NAMALWA (cell line): ENCODE measurements around the gene WDR18.

Experiments
- DNase-seq: peaks from one replicate; pipeline ENCODE4 v3.0.0-alpha.2; 2015; ENCODE audit warnings: low spot score

The WDR18 gene

DNA sequence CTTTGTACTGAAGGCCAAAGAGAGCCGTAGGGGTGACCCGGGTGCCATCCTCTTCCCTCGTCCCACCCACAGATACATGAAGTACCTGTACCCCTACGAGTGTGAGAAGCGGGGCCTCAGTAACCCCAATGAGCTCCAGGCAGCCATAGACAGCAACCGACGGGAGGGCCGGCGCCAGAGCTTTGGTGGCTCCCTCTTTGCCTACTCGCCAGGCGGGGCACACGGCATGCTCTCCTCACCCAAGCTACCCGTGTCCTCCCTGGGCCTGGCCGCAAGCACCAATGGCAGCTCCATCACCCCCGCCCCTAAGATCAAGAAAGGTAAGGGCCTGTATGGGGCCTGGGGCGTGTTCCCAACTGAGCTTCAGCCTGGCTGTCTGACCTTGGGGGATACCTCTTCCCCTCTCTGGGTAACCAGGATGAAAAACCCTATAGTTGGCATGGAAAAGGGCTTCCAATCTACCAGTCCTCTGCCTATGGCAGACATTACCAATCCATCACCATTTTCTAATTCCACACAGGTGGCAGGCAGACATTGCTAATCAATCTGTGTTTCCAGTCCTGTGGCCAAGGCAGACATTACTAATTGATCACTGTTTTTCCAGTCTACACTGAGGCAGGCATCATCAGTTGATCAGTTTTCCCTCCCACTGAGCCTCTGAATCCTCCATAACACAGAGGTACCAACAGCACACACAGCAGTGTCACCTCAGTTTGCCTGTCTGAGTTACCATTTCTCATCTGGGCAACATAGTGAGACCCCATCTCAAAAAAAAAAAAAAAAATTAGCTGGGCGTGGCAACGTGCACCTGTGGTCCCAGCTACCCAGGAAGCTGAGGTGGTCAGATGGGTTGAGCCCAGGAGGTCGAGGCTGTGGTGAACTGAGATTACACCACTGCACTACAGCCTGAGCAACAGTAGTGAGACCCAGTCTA, 19.1 kb upstream of the WDR18 start:
- peak; percentile 36 for DNase-seq

GRCh38 chr19:966485-967088, 17.6 kb upstream of the WDR18 start:
- DNase-seq: no peak

- no peak for DNase-seq
Measured at GRCh38 chr19:970695-971094, 13.4 kb upstream of the WDR18 start.

DNA sequence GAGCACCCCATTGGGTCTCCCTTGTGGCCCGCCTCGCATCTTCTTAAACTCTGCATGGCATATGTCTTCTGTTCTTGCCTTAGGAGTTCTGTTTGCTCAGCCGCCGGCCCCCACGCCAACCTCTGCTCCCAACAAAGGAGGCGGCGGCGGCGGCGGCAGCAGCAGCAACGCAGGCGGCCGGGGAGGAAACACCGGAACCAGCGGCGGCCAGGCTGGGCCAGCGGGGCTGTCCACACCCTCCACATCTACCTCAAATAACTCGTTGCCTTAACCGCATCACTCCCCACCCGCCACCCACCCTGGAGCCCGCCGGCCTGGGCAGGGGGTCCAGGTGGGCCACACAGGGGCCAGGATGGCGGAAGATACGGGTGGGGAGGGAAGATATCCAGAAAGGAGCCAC, 12.3 kb upstream of the WDR18 start:
- DNase-seq: no peak

GRCh38 chr19:972281-972680, 11.9 kb upstream of the WDR18 start:
- DNase-seq: no peak

DNA sequence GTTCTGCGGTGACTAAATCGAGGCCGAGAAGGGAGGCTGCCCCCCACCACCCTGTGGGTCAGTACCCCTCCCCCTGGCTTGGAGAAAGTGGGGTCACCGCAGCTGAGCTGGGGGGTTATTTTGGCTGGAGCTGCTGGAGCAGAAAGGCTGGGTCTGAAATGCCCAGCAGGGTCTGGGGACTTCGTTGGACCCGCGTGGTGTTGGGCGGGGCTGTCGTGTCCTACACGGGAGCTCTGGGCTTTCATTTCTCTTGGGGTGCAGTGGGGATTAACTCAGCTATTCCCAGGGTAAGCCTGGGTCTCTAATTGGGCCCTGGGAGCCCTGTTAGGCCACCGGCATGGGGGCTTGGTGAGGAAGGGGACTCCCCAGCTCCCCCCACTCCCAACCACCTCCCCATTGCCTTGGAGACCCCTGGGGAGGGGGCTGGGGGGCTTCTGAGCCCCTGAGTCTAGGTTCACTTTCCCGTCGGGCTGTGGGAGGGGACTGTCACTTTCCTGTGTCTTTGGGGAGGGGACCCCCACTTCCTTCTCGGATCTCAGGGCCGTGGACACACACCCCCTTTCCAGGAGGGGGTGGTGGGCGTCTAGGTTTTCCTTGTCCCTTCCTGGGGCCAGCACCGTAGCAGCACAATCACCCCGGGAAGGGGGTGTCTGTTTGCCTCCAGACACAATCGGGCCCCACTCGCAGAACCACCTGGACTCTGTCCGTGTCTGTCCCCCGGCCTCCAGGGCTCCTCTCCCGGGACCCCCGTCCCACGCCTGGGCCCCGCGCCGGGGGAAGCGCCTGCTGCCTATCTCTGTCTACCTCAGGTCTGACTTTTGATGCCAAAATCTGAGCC, 10.2 kb upstream of the WDR18 start:
- DNase-seq: no peak

DNA sequence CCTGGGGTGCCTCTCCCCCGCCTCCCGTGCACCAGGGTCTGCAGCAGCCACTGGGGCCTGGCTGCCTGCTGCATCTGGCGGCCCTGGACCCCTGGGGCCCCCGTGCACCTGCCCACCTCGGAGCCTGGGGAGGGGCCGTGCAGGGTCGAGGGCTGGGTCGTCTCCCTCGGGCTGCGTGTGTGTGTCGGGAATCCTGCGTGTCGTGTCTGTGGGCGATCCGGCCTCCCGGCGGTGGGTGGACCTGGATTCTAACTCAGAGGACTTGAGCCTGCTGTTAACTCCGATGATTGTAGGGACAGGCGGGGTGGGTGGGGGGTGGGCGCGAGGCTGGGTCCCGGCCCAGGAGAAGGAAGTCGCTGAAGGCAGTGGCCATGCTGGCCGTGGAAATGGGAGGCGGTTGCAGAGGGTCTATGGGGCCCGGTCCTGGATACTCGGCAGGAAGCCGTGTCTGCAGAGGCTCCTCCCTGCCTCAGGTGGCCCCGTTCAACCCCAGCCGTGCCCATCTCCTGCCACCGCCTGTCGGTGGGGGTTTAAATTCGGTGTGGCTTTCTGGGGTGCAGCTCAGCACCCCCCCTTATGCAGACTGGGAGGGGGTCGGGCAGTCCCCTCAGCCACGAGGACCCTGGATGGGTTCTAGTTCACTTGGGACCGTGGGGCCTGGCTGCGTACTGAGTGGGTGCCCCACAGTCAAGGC, 9.4 kb upstream of the WDR18 start:
- DNase-seq: no peak

DNA sequence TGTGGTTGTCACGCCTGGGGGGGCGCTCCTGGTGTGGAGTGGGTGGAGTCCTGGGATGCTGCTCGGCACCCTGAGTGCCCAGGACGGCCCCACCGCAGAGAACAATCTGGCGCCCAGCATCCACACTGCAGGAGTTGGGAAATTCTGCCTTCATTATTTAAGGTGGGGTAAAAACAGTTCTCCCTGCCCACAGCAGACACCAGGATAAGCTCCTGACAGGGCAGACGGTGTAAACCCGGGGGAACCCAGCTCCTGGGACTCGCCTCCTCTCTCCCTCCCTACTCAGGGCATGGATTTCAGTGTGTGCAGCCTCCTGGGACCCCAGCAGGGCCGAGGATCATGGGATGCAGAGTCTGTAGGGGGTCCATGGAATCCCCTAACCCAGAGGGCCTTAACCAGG, 7.7 kb upstream of the WDR18 start:
- DNase-seq: no peak

DNA sequence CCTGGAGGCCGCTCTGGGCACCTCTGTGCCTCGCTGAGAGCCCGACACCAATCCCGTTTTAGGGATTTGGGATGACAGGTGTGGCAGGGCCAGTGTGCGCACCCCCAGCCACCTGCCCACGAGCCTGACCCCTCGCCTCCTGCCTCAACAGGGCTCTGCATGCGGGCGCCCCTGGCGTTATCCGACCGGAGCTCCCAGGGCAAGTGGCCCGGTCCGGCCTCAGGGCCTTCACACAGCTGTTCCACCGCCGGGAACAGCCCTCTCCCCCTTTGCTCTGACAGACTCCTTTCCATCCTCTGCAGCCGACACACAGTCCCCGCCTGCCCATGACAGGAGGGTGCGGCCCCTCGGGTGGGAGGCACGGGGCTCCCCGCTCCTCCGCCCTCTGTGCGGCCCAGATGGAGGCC, 7.1 kb upstream of the WDR18 start:
- no peak for DNase-seq

GRCh38 chr19:979318-979741, 4.8 kb upstream of the WDR18 start:
- DNase-seq: no peak

DNA sequence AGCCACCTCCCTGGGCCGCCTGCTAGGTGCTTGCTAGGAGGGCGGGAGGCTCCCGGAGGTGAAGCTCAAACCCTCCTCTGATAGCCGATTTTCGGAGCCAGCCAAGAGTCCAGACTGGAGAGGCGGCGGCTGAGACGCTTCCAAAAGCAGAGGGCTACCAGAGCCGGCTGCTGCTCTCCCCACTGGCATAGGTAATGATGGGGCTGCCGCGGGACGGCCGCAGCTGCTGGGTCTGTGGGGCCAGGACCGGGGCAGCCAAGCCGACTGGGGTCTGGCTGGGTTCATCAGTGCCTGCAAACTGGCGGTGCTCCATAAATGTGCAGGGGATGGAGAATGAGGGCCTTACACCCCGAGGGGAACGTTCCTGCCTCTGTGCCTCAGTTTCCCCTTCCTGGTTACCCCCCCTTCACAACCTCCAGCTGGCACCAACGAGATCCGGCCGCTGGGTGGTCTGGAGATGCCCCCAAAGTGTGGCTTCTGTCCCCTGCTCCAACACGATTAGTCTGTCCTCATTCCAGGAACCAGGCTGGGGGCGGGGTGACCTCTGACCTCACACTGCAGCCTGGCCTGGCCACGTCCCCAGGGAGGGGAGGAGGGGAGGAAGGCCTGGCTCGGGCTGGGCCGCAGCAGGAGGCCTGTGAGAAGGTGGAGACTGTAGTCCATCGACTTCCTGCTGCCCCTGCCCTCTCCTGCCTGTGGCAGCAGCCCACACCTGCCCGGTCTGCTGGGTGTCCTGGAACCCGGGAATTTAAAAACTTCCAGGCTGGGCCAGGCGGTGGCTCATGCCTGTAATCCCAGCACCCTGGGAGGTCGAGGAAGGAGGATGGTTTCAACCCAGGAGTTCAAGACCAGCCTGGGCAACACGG, 3.8 kb upstream of the WDR18 start:
- DNase-seq: no peak

DNA sequence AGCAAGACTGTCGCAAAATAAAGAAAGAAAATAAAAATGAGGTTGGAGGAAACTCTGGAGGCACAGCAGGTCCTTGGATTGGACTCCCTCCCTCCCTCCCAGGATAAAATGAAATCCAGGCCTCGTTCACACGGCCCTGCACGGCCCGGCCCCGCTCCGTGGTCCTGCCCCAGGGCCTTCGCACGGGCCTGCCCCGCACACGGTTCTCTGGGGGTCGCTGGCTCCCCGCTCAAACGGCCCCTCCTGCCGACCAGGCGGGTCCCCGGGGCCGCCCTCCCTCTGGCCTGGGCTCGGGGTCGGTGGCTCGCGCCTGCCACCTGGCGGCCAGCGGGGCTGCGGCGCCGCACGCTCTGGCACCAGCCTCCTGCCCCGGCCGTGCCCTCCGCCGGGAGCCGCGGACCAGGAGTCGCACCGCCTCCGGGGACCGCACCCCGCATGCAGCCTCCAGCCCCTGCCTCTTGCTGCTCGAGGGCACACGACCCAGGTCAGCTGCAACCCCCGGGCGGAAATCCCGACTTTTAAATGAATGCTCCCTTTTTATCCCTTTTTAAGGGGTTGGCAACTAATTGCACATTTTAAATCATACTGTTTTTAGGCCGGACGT, 1.5 kb upstream of the WDR18 start:
- DNase-seq: peak; percentile 83

DNA sequence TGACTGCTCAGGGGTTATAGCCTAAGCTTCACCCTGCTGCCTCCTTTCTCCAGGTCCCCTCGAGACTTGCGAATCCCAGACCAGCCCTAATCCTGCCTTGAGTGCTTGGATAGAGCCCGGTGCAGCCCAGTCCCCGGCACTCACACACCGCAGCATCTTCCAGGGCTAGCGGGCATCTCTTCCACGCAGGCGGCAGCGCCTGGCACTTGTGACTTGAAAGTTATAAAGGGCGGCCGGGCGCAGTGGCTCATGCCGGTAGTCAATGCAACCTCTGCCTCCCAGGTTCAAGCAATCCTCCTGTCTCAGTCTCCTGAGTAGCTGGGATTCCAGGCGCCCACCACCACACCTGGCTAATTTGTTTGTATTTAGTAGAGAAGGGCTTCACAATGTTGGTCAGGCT, 1.9 kb downstream of the WDR18 start:
- no peak for DNase-seq

DNA sequence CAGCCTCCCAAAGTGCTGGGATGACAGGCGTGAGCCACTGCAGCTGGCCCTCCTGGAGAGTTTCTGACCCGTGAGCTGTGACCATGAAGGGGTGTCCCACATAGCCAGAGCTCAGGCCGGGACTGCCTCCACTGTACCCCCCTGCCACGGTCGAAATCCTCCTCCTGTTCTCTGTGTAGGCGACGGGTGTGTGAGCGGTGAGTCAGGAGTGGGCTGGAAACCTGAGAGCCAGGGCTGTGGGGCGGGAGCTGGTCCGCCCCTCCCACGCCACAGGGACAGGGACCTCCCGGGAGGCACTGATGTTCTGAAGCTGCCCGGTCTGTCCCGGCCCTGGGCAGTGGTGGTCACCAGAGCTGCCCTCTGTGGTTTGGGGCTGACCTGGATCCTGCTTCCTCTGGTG, 3.9 kb downstream of the WDR18 start:
- DNase-seq: no peak

- DNase-seq: no peak
Measured at GRCh38 chr19:988510-988909, 4.4 kb downstream of the WDR18 start.

DNA sequence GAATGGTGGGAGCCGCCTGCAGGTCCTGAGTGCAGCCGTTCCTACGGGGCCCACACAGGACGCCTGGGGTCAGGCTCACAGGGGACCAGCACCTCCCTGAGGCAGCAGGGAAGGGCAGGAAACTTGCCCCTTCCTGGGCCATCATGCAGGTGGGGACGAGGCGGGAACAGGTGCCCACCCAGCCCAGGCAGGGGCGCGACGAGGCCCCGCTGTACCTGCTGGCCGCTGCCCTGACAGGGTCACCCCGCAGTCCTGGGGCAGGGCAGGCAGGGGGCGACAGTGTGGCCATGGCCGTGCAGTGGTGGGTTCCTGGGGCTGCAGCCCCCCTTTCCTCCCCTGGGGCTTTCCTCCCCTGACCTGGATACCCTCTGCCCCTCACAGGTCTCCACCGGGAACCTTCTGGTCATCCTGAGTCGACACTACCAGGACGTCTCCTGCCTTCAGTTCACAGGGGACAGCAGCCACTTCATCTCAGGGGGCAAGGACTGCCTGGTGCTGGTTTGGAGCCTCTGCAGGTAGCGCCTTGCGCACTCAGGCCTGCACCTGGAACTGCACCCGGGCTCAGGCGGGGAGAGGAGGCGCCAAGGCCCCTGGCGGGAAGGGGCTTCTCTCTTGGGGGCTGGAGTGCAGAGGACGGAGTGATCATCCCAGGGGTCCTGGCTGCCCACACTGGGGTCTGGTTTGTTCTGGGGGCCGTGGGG, 5.4 kb downstream of the WDR18 start:
- peak; percentile 37 for DNase-seq

DNA sequence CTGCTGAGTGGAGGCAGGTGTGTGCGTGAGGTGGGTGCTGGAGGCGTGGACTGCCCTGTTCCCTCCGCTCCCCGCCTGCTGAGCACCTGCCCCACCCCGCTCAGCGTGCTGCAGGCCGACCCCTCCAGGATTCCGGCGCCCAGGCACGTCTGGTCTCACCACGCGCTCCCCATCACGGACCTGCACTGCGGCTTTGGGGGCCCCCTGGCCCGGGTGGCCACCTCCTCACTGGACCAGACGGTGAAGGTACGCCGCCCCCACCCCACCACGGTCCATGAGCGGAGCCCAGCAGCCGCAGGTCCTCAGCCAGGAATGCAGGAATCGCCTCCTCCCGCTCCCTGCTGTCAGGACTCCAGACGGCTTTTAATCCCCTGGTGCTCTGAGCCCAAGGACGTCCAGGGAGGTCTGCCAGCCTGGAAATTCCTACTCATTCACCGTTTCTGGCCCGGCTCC, 6.0 kb downstream of the WDR18 start:
- no peak for DNase-seq

DNA sequence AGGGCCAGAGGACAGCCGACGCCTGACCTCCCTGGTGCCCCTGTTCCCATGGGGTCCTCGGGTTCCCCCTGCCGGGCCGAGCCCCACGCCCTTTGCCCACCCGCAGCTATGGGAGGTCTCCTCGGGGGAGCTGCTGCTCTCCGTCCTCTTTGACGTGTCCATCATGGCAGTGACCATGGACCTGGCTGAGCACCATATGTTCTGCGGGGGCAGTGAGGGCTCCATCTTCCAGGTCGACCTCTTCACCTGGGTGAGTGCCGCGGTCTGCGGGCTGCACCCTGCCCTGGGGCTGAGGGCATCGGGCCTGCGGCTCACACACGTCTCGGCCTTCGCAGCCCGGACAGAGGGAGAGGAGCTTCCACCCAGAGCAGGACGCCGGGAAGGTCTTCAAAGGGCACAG, 6.6 kb downstream of the WDR18 start:
- no peak for DNase-seq

- DNase-seq: peak; percentile 56
Measured at GRCh38 chr19:991174-991931, 7.2 kb downstream of the WDR18 start.
